Measurements from ENCODE around the gene ZNF385C.

Gene ZNF385C

DNA sequence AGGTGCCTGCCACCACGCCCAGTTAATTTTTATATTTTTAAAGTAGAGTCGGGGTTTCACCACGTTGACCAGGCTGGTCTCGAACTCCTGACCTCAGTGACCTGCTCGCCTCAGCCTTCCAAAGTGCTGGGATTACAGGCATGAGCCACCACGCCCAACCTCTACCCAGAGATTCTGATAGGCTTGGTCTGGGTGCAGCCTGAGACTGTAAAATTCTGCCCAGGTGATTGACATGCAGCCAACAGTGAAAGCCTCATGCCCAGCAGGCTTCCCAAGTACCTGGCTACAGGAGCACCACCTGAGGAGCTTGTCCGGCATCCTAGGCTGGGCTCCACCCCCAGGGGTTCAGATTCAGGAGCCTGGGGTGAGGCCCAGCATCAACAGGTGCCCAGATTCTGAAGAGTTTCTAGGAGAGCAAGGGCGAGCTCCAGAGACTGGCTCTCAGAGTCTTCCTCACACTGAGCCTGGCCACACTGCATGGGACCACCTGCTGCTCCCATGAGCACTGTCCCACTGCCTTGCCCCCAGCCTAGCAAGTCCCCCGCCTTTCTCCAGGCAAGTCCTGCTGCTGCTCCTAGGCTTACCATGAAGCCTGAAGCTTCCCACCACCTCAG, 16.6 kb downstream of the ZNF385C start:
- H3K4me3 ChIP-seq (ENCODE audit: low read length) = no peak overlapping the region
- TF ChIP-seq, protein P1, sequence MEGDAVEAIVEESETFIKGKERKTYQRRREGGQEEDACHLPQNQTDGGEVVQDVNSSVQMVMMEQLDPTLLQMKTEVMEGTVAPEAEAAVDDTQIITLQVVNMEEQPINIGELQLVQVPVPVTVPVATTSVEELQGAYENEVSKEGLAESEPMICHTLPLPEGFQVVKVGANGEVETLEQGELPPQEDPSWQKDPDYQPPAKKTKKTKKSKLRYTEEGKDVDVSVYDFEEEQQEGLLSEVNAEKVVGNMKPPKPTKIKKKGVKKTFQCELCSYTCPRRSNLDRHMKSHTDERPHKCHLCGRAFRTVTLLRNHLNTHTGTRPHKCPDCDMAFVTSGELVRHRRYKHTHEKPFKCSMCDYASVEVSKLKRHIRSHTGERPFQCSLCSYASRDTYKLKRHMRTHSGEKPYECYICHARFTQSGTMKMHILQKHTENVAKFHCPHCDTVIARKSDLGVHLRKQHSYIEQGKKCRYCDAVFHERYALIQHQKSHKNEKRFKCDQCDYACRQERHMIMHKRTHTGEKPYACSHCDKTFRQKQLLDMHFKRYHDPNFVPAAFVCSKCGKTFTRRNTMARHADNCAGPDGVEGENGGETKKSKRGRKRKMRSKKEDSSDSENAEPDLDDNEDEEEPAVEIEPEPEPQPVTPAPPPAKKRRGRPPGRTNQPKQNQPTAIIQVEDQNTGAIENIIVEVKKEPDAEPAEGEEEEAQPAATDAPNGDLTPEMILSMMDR (IDR thresholded peaks at IDR 0.05; ENCODE audit: insufficient read depth, low read depth, low read length, missing control alignments) = no peak
- DNase-seq (ENCODE audit: low read depth) = no peak

DNA sequence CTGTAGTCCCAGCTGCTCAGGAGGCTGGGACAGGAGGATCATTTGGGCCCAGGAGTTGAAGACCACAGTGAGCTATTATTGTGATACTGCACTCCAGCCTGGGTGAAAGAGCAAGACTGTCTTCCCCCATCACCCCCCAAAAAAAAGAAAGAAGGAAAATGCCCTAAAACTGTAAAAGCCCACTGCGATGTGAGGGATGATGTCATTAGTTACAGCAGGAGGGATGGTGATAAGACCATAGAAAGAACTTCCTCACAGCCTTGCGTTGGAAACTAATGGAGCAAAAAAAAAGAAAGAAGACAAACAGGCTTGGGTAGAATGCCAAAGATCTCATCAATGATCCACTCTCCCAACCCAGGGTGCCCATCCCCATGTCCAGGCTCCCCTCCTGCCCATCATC, 18.7 kb downstream of the ZNF385C start:
- no peak overlapping the region for H3K4me3 ChIP-seq (ENCODE audit: low read length)
- no peak for DNase-seq (ENCODE audit: low read depth)
- TF ChIP-seq, protein P1 (IDR thresholded peaks at IDR 0.05; ENCODE audit: insufficient read depth, low read depth, low read length, missing control alignments) = no peak

DNA sequence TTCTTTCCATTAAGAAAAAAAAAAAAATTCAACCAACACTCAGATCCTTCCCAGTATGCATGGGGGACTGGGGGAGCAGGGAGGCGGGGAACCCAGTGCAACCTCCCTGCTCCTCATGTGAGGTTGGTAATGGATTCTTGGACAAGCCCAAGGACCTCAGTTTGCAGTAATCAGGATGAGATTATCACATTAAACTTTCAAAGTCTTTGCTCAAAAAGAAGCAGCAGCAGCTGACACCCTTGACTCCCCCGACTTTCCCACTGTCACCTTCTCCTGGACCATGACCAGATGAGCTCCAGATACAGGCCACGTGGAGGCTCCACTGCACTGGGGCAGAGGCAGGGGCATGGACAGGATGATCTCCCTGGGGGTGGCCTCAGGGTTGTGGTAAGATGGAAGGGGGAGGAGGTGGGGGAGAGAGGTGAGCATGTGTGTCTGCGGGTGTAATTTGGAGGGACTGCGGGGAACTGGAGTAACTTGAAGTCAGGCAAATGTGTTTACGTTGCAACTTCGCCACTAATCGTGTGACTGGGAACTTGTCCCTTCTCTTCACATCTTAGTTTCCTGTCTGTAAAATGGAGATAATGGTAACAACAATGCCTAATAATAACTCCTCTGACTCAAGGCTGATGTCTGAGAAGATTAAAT, 19.8 kb downstream of the ZNF385C start:
- TF ChIP-seq, protein P1 (IDR thresholded peaks at IDR 0.05; ENCODE audit: insufficient read depth, low read depth, low read length, missing control alignments) = no peak

DNA sequence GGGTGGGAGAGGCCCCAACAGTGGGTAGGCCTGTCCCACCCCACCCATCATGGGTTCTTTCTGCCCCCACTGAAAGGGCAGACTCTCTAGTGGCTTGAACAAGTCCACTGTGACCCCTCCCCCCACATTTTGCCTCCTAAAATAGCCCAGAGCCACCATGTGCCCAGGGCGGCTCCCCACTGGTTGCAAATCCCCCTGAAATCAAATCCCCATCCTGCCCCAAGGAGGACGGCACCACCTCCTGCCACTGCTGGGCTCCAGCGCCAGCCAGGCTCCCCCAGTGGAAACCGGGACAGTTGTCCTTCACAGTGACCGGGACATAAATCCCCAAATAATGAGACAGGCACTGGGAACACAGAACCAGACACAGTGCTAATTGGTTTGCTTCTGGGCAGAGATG, 20.5 kb downstream of the ZNF385C start:
- DNase-seq (ENCODE audit: low read depth) = no peak
- no peak overlapping the region for H3K4me3 ChIP-seq (ENCODE audit: low read length)
- TF ChIP-seq, protein P1 (IDR thresholded peaks at IDR 0.05; ENCODE audit: insufficient read depth, low read depth, low read length, missing control alignments) = no peak

More for the DNA sequence above, 19.8 kb downstream of the ZNF385C start:
- H3K4me3 ChIP-seq (ENCODE audit: low read length) = no peak overlapping the region
- DNase-seq (ENCODE audit: low read depth) = no peak

DNA sequence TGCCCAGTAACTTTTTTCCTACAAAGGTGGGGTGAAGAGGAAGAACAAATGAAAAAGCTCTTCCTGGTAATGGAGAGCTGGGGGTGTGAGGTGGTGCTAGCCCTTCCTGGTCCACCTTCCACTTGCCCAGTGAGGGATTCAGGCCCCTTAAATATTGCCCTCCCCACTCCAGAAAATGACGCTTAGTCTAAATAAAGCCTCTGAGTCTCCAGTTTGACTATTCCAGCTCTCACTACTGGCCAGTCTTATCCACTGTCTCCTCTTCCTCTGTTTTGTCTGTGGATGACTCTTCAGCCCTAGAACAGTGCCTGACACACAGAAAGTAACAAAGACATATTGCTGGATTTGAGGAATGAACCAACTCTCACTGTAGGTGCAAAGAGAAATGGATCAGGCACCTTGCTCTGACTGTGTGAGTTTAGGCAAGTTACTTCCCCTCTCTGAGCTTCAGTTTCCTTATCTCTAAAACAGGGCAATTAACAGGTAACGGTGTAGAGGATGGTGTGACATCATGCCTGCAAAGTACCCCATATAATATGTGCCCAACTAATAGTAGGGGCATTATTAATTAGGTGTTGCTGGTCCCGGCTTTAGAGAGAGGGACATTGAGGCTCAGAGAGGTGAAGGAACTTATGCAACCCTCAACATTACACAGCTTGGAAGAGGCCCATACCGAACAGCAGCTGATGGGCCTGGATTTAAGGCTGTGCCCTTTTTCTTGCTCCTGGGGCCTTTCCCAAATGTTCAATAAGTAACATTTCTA, 21.3 kb downstream of the ZNF385C start:
- DNase-seq (ENCODE audit: low read depth) = no peak
- H3K4me3 ChIP-seq (ENCODE audit: low read length) = no peak overlapping the region
- TF ChIP-seq, protein P1 (IDR thresholded peaks at IDR 0.05; ENCODE audit: insufficient read depth, low read depth, low read length, missing control alignments) = no peak

DNA sequence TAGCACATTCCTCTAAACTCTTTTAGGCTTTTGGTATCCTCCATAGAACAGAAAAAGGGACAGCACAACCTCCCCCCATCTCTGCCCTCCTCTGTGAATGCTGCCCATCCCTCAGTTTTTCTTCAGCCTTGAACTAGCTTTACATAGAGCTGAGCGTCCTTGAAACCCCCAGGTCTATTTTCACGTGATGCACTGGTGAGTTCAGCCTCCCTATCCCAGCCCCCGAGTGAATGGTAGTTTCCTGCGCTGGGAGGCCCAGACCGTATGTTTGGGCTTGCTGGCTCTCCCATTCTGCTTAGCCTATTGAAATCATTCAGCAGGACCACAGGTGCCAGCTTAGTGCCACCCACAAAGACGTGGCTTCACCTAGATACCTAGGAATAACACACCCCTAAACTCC, 22.5 kb downstream of the ZNF385C start:
- TF ChIP-seq, protein P1 (IDR thresholded peaks at IDR 0.05; ENCODE audit: insufficient read depth, low read depth, low read length, missing control alignments) = no peak
- no peak overlapping the region for H3K4me3 ChIP-seq (ENCODE audit: low read length)
- DNase-seq (ENCODE audit: low read depth) = no peak

Data from epithelial cell of esophagus (primary cell).